ENCODE results near the gene TMEM117. TPM values are rescaled to one million over a fixed set of nuclear protein-coding genes. Genes with fewer than 3 reads are reported as not detected.

The TMEM117 gene
- total RNA-seq, 2 donors from 2014 or later: 0.79 to 1.4 TPM

- Mint-ChIP-seq H3K27me3 (ENCODE audit: insufficient read depth) (no peaks in the 10 kb centered on the region), H3K4me3 (no peak overlapping the region), H3K4me1 (peaks cover 5% of the 10 kb centered on the region), H3K9me3 (peaks cover 19% of the 10 kb centered on the region), H3K27ac (no peak overlapping the region), H3K36me3 (ENCODE audit: low read depth) (no peaks in the 10 kb centered on the region)
- Histone ChIP-seq H3K9me3 (ENCODE audit: control insufficient read depth, low read length) (peaks cover 17% of the 10 kb centered on the region), H3K27ac (ENCODE audit: low read depth, low read length) (no peak overlapping the region), H3K9ac (ENCODE audit: extremely low read depth, low read length, poor library complexity, severe bottlenecking) (no peak overlapping the region), H3K4me3 (ENCODE audit: low read length) (no peak overlapping the region), H3K36me3 (ENCODE audit: control insufficient read depth, insufficient read depth, low read length) (no peaks in the 10 kb centered on the region), H3K27me3 (ENCODE audit: control insufficient read depth, insufficient read depth, low read length, poor library complexity, severe bottlenecking) (no peaks in the 10 kb centered on the region), H3K4me1 (ENCODE audit: control insufficient read depth, insufficient read depth, low read length) (no peaks in the 10 kb centered on the region)
- TF ChIP-seq CTCF (conservative IDR thresholded peaks at IDR 0.05): no peak
- 95% methylated on average over 4 to 7 of the region's 7 CpGs for WGBS, 2 experiments (ENCODE audit: insufficient coverage in 1 of 2, insufficient read length in 1 of 2)
- DNase-seq: no peak
Measured at GRCh38 chr12:44307506-44308168, 471.8 kb downstream of the TMEM117 start.

GRCh38 chr12:44313188-44313587 lies 477.3 kb downstream of the TMEM117 start:
- Histone ChIP-seq H3K4me3 (ENCODE audit: low read length) (no peak overlapping the region), H3K9ac (ENCODE audit: extremely low read depth, low read length, poor library complexity, severe bottlenecking) (no peak overlapping the region), H3K4me1 (ENCODE audit: control insufficient read depth, insufficient read depth, low read length) (no peaks in the 10 kb centered on the region), H3K27ac (ENCODE audit: low read depth, low read length) (no peak overlapping the region), H3K9me3 (ENCODE audit: control insufficient read depth, low read length) (peaks cover 8% of the 10 kb centered on the region), H3K27me3 (ENCODE audit: control insufficient read depth, insufficient read depth, low read length, poor library complexity, severe bottlenecking) (no peaks in the 10 kb centered on the region), H3K36me3 (ENCODE audit: control insufficient read depth, insufficient read depth, low read length) (no peaks in the 10 kb centered on the region)
- no peak for DNase-seq
- Mint-ChIP-seq H3K27ac (no peak overlapping the region), H3K36me3 (ENCODE audit: low read depth) (no peaks in the 10 kb centered on the region), H3K9me3 (peaks cover 16% of the 10 kb centered on the region), H3K27me3 (ENCODE audit: insufficient read depth) (no peaks in the 10 kb centered on the region), H3K4me3 (no peak overlapping the region), H3K4me1 (no peaks in the 10 kb centered on the region)
- TF ChIP-seq CTCF (conservative IDR thresholded peaks at IDR 0.05): no peak

GRCh38 chr12:44314007-44314500 lies 478.2 kb downstream of the TMEM117 start:
- TF ChIP-seq CTCF (conservative IDR thresholded peaks at IDR 0.05): no peak
- Histone ChIP-seq H3K9me3 (ENCODE audit: control insufficient read depth, low read length) (peaks cover 8% of the 10 kb centered on the region), H3K4me3 (ENCODE audit: low read length) (no peak overlapping the region), H3K9ac (ENCODE audit: extremely low read depth, low read length, poor library complexity, severe bottlenecking) (no peak overlapping the region), H3K4me1 (ENCODE audit: control insufficient read depth, insufficient read depth, low read length) (no peaks in the 10 kb centered on the region), H3K27ac (ENCODE audit: low read depth, low read length) (no peak overlapping the region), H3K27me3 (ENCODE audit: control insufficient read depth, insufficient read depth, low read length, poor library complexity, severe bottlenecking) (no peaks in the 10 kb centered on the region), H3K36me3 (ENCODE audit: control insufficient read depth, insufficient read depth, low read length) (no peaks in the 10 kb centered on the region)
- no peaks in the 10 kb centered on the region for H3K27me3 Mint-ChIP-seq (ENCODE audit: insufficient read depth)
- 86 to 89% methylated on average over 1 of the region's 1 CpG for WGBS, 2 experiments (ENCODE audit: insufficient coverage in 1 of 2, insufficient read length in 1 of 2)
- peaks cover 16% of the 10 kb centered on the region for H3K9me3 Mint-ChIP-seq
- no peaks in the 10 kb centered on the region for H3K4me1 Mint-ChIP-seq
- no peak overlapping the region for H3K4me3 Mint-ChIP-seq
- H3K36me3 Mint-ChIP-seq (ENCODE audit: low read depth): no peaks in the 10 kb centered on the region
- no peak overlapping the region for H3K27ac Mint-ChIP-seq
- DNase-seq: no peak

All from endodermal cell (in vitro differentiated cells).